HG02642 (cell line): ENCODE data around the gene NTHL1.
"Not testable (repeated sequence)": the region's sequence is repeated elsewhere in the genome, so short reads cannot be mapped to it uniquely, and the experiment has no call there.

Experiments used
- ATAC-seq: cut with Tn5 transposase; IDR thresholded peaks from one replicate; pipeline ENCODE4 v1.9.1; 2021; ENCODE audit warnings: mild to moderate bottlenecking; ENCODE audit not compliant: unreplicated experiment, poor library complexity

NTHL1 gene

DNA sequence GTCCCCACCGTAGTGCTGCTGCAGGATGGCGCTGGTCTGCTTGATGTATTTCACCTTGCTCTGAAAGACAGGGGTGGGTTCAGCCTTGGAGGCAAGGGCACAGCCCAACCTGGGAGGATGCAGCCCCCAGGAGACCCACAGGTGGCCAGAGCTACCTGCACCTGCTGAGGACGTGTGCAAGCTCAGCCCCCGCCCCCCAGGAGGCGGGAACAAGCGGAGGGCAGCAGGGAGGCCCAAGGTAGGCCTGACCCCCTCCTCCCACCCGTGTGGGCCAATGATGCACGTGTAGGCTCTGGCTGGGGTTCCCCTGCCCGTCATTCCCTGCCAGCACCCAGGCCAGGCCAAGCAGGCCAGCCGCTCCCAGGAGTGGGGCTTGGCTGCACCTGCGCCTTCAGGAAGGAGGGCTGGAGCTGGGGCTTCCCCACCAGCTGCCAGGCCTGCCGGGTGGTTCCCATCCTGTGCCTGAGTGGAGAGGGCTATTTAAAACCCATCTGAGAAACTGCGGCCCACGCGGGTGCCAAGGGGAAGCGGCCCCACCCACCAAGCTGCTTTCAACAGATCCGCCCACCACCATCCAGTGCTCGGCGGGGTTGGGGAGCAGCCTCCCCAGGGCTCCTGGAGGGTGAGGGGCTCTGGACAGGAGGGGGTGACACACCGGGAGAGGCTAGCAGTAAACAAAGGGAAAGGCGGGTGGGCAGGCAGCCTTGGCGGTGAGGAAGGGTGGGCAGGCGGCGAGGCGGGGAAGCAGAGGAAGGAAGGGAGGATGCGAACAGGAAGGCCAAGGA is 3.8 kb downstream of the NTHL1 start:
- ATAC-seq, result no peak

DNA sequence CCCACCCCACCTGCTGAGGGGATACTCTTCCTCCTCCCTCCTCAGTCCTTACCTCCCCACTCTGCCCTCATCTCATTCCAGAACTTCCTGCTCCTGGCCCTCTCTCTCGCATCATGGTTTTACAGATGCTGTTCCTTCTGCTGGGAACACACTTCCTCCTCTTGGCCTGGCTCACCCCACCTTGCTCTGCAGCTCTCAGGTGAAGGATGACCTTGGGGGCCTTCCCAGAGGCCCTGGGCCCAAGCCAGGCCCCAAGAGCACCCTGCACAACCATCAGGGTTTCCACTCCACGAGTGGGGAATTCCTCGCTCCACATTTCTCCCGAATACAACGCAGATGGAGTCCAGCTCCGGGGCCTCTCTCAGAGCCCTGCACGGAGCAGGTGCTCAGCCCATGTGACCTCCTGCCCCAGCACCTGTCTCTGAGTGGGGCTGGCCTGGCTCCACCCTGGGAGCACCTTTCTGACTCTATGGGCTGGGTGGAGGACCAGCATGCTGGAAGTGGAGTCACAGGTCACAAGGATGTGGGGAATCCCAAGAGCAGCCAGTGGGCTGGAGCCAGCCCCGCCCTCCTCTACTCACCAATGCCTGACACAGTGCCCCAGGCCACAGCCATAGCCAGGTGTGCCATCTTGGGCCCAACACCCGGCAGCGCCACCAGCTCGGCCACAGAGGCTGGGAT is 4.5 kb downstream of the NTHL1 start:
- ATAC-seq, result no peak

DNA sequence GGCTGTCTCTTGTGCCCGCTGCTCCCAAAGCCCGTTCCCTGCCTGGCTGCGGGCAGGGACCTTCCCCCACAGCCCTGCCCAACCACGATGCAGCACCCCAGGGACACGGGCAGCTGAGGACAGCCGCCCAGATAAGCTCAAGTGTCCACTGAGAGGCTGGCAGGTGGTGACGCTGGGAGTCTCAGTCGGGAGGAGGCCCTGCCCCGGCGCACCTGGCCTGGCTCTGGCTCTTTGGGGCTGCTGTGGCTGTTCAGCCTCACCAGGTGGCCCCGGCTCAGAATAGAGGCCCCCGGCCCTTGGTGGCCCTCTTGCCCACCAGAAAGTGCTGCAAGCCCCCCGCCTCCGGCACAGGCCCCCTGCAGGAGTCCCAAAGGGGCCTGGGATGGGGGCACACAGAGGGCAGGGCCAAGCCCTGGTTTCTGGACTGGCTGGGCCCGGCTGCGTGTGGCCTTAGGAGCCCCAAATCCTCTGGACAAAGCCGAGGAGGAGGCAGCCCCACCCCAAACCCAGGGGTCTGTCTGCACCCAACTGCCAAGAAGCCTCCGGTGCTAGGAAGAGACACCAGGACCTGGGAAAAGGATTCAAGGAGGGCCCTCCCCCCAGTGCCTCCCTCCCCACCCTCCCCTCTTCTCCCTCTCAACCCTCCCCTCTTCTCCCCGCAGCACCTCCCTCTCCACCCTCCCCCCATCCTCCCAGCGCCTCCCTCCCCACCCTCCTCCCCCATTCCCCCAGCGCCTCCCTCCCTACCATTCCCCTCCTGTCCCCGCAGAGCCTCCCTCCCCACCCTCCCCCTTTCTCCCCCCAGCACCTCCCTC is 5.3 kb downstream of the NTHL1 start:
- ATAC-seq, result no peak

DNA sequence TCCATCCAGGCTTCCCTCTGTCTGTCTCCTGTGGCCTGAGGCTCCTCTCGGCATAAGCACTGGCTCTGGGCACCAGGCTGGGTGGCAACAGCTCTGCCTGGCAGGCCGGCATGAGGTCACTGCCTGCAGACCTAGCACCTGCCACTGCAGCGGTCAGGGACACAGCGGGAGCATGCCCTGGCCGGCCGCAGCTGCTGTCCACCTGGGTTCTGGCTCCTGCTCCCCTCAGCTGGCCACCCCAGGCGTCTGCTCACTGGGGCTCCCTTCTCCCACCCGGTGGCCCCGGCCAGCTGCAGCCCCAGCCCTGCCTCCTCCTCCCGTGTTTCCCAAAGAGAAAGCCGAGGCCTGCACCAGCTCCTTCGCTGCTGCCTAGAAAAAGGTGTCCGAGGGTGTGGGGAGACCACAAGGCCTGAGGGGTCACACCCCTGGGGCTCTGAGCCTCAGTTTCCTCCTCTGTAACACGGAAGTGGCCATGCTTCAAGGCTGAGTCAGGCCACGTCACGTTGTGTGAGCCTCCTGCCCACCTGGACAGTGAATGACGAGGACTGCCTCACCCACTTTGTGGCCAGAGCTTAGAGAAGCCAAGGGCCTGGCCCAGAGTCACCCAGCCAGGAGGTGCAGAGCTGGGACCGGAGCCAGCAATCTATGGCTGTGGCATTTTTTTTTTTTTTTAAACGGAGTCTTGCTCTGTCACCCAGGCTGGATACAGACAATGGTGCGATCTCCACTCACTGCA is 6.7 kb downstream of the NTHL1 start:
- ATAC-seq, result no peak

DNA sequence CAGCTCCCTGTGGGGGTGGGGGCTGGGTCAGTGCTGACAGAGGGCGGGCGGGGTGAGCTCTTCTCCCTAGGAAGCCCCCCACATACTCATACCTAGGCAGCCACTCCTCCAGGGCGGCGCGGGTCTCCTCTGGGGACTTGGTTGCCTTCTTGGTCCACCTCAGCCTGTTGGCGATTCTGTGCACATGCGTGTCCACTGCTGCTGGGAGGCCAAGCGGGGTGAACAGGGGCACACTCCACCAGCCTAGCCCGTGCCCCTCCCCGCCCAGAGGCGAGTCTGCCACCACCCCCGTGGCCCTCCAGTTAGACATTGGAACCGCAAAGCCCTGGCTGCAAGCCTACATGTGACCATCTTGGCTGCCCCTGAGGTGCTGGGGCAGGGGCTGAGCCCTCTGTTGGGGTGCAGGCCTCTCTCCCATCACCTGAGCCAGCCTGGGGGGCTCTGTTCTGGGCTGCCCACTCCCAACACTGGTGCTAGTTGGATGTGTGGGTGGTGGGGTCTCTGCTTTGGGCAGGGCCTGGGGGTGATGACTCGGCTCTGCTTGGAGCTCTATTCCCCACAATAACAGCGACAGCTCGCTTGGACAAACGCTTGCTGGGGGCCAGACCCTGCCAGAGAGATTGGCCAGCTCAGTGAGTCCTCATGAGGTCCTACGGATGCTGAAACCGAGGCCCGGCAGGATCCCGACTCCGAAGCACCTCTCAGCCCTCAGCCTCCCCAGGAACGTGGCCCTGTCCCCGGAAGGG is 7.4 kb downstream of the NTHL1 start:
- ATAC-seq, result no peak

DNA sequence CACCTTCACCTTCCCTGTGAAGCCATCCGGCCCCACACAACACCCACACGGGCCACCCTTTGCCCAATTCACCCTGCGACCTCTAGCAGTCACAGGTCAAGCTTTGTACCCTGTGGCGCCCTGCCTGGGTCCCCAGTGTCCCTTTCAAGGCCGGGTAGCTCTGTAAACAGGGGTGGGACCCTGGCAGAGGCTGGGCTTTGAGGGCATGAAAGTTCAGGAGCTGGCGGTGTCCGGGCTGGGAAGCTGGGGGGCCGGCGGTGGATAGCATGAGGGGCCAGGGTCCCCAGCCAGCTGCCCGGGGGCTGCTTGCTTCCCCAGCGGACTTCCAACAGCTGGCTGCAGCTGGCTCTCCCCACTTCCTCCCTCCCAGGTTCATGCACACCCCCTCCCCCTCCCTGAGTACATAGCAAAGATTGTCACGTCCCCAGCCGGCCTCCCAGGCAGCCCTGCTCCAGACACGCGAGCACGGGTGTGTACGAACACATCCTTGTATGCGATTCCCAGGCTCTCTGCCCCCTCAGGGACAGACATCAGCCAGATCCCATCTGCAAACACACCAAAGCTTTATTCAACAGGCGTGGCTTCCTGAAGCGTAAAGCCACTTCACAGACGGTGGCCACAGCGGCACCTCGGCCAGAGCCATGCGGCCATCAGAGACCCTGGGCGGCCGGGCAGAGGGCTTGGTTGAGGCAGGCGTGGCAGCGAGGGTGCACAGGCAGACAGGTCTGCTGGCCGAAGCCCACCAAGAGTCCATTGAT is 8.2 kb downstream of the NTHL1 start:
- no peak for ATAC-seq

DNA sequence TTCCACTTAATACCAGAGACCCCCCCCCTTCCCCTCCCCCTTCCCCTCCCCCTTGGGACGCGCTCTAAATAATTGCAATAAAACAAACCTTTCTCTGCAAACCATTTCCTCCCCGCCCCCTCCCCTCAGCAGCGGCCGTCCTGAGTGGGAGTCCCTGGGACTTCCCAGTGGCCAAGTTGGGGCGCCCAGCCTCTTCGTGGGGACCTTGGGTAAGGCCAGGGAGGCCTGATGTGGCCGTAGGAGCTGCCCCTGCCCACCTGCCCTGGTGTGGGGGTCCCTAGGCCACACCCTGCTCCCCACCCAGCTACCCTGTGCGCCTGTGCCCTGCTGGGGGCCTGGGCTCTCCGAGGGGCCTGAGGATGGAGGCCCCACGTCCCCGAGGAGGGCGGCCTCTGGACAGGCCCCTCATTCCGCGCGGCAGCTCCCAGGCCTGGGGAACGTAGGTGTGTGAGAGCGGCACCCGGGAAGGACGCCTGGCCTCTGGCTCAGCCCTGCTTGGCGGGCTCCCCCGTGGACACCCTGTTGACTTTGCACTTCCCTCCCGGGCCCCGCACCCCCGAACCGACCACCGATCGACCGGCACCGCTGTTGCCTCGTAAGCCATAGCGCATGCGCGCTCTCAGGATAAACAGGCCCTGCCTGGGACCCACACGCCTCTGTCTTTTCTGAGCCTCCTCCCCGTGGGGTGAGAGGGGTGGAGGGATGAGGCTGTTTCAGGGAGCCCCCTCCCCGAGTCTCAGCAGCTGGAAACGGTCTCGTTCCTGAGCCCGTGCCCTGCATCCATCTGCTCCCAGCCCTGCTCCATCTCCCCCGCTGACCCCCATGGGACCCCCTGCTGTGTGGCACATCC is 9.0 kb downstream of the NTHL1 start:
- no peak for ATAC-seq

DNA sequence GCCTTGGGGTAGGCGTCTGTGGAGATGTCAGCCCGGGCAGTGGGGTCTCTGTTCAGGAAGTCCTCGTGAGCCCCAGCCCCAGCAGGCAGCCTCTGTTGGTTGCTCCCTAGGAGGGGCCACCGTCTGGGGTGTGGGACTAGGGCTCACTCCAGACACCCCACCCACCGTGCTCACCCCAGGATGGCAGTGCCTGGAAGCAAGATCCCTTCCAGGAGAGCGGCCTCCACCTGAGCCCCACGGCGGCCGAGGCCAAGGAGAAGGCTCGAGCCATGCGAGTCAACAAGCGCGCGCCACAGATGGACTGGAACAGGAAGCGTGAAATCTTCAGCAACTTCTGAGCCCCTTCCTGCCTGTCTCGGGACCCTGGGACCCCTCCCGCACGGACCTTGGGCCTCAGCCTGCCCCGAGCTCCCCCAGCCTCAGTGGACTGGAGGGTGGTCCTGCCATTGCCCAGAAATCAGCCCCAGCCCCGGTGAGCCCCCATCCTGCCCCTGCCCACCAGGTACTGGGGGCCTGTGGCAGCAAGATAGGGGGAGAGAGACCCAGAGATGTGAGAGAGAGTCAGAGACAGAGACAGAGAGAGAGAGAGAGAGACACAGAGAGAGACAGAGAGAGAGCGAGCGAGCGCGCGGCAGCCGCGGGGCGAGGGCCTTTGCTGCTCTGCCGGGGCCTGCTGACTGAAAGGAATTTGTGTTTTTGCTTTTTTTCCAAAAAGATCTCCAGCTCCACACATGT is 9.8 kb downstream of the NTHL1 start:
- no peak for ATAC-seq

DNA sequence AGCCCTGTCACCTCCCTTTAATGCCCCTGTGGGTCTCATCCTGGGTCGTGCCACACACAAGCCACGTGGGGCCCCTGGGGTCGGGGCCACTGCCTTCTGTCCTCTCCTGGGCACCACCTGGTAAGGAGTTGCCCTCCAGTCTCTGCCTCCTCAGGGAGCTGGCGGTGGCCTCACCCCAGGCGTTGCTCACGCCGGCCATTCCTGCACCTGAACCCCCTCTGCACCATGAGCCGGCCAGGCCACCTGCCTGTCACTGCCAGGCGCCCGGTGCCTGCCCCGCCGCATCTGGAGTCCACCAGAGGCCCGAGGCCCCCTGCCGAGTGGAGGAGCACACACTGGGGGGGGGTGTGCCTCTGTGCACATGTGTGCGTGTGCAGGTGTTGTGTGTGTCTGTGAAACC is 10.5 kb downstream of the NTHL1 start:
- no peak for ATAC-seq

DNA sequence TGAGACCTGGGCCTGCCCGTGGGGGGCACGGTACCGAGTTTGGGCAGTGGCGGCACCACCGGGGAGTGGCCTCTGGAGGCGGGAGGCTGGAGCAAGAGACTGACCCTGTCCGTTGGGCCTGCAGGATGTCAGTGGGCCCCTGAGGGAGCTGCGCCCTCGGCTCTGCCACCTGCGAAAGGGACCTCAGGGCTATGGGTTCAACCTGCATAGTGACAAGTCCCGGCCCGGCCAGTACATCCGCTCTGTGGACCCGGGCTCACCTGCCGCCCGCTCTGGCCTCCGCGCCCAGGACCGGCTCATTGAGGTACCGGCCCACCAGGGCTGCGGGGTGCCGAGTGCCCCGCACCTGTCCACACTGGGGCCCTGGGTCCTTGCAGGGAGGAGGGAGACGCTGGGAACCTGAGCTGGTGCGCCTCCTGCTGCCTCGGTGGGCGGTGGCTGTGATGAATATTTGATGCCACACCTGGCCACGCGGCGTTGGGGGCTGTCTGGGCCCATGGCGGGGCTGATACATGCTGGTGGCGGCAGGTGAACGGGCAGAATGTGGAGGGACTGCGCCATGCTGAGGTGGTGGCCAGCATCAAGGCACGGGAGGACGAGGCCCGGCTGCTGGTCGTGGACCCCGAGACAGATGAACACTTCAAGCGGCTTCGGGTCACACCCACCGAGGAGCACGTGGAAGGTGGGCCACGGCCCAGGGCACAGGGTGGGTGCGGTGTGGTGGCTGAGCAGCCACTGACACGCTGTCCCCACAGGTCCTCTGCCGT is 11.3 kb downstream of the NTHL1 start:
- ATAC-seq, result no peak

DNA sequence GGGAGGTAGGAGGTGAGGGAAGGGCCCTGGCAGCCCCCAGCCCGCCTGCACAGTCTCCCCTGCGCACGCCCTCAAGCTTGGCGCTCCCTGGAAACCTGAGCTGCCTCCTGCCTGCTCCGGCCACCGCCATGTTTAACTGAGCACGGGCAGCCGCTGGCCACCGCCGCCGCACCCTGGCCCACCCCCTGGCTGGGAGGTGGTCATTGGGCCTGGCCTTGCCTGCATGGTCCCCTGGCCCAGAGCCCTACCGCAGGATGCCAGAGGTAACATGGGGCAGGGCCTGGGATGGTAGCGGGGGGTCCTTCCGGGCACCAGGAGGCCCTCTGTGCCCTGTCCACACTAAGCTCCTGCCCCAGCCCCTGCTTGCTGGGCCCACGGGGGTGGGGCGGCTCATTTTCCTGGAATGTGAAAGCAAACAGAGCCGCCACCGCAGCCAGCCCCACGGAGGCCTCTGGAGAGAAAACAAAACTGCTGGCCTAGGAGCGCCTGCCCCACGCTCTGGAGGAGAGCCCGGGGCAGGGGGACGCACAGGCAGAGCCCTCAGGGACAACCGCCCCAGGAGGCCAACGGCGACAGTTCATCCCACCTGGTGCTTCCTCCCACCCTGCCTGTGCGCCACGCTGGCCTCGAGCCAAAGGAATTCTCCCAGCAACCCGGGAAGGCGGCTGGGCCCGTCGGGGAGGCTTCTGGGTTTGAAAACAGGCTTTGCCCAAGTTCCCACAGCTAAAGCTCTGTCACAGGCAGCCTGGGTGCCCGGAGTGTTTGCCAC is 12.0 kb downstream of the NTHL1 start:
- no peak for ATAC-seq

DNA sequence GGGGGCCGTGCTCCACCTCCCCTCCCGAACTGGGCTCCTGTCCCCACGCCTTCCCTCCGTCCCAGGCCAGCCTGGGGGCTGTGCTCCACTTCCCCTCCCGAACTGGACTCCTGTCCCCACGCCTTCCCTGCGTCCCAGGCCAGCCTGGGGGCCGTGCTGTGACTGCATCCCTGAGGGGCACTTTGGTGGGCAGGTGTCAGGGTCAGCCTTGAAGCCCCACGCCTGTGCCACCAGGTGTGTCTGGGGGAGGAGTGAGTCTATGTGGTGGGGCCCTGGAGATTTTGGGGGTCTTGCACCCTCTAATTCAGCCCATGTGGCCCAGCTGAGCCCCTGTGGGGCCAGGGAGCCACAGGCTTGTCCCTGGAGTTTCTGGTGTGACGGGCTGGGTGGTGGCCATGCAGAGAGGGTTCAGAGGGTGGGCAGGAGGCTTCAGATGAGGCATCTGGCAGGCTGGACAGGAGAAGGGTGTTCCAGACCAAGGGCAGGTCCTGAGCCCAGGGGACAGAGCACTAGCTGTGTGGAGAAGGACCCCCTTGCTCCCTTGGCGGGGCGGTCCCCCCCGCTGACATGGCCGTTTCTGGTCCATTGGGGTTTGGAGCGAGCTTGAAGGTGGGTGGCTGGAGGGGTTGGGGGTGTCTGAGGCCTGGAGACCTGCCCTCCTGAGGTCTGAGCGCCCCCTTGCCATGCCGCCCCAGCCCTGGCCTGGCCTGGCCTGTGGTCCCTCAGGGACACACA is 12.8 kb downstream of the NTHL1 start:
- no peak for ATAC-seq

DNA sequence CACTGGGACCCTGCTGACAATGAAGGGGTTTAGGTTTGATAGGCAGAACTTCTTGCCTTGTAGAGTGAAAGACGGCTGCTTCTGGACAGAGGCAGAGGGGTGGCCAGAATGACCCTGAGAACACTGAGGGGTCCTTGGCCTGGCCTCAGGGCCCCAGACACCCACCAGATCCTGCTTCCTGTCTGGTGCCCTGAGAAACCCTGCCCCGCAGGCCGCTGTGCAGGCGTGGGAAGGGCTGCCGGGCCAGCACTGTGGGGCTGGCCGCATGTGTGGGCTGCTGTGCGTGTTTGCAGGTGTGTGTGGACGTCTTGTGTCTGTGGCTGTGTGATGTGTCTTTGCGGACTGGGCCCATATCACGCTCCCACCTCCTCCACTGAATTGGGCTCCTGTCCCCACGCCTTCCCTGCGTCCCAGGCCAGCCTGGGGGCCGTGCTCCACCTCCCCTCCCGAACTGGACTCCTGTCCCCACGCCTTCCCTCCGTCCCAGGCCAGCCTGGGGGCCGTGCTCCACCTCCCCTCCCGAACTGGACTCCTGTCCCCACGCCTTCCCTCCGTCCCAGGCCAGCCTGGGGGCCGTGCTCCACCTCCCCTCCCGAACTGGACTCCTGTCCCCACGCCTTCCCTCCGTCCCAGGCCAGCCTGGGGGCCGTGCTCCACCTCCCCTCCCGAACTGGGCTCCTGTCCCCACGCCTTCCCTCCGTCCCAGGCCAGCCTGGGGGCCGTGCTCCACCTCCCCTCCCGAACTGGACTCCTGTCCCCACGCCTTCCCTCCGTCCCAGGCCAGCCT is 13.5 kb downstream of the NTHL1 start:
- not testable (repeated sequence) for ATAC-seq

DNA sequence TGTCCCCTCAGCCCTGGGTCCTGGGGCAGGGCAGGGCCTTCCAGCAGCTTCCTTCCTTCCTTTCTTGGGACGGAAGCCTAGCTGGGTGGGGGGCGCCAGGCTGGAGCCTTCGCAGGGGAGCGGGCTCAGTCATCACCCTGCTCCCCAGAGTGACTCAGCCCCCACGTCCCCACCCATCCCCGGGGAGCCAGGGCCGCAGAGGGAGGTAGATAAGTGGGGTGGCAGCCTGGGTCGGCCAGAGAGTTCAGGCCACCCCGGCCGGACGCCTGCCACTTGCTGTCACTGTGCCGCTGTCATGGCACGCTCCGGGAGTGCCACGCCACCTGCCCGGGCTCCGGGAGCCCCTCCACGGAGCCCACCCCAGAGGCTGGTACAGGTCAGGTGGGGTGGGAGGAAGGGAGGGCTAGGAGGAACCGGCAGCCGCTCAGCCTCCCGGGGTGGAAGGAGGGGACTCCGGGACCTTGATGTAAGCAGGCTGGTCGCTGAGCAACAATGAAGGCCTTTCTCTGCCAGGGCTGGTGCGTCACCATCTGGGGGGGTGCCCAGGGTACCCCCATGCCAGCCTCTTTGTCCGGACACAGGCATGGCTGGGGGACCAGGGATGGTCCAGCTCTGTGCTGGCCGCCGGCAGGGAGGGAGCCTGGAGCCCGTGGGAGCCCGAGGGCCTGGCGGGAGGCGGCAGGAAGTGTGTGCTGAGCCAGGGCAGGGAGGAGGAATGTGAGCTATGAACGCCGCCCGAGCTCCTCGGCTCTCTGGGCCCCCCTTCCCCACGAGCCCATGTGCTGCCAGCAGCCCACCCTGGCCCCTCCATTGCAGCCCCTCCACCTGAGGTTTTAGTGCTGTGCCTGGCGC is 14.4 kb downstream of the NTHL1 start:
- no peak for ATAC-seq
